ENCODE data around the gene TARS1.

The TARS1 gene

GRCh38 chr5:33430983-33431382, 9.8 kb upstream of the TARS1 start:
- Histone ChIP-seq H2AFZ (ENCODE audit: low read length) (no peak overlapping the region), H3K4me1 (ENCODE audit: insufficient read depth, low read length, poor library complexity, severe bottlenecking) (no peaks in the 10 kb centered on the region), H3K9ac (ENCODE audit: low read depth, low read length, poor library complexity, severe bottlenecking) (no peak overlapping the region), H3K9me3 (ENCODE audit: insufficient read depth, low read depth, low read length) (no peaks in the 10 kb centered on the region), H3K27me3 (ENCODE audit: insufficient read depth, low read length, poor library complexity, severe bottlenecking) (no peaks in the 10 kb centered on the region), H3K79me2 (ENCODE audit: insufficient read depth, low read length) (no peaks in the 10 kb centered on the region), H4K20me1 (ENCODE audit: insufficient read depth, low read length, poor library complexity, severe bottlenecking) (no peaks in the 10 kb centered on the region), H3K4me3 (ENCODE audit: low read length, poor library complexity, severe bottlenecking) (no peak overlapping the region), H3K9me2 (replicated peaks; ENCODE audit: low read depth, low read length) (no peaks in the 10 kb centered on the region), H3F3A (ENCODE audit: low read depth) (no peaks in the 10 kb centered on the region), H3K4me2 (ENCODE audit: low read depth, low read length, poor library complexity, severe bottlenecking) (no peak overlapping the region), H3K36me3 (ENCODE audit: insufficient read depth, low read length) (no peaks in the 10 kb centered on the region)
- no peak for TF ChIP-seq EZH2phosphoT487 (IDR thresholded peaks at IDR 0.05; ENCODE audit: borderline replicate concordance)
- no peak for TF ChIP-seq CTCF (conservative IDR thresholded peaks at IDR 0.05; ENCODE audit: low read length)

GRCh38 chr5:33432656-33433055, 8.1 kb upstream of the TARS1 start:
- TF ChIP-seq CTCF (conservative IDR thresholded peaks at IDR 0.05; ENCODE audit: low read length) (no peak), EZH2phosphoT487 (IDR thresholded peaks at IDR 0.05; ENCODE audit: borderline replicate concordance) (no peak)
- no peaks in the 10 kb centered on the region for H3K27me3 ChIP-seq (ENCODE audit: insufficient read depth, low read length, poor library complexity, severe bottlenecking)
- H3K9me2 ChIP-seq (replicated peaks; ENCODE audit: low read depth, low read length): no peaks in the 10 kb centered on the region
- no peak overlapping the region for H3K4me2 ChIP-seq (ENCODE audit: low read depth, low read length, poor library complexity, severe bottlenecking)
- H3K36me3 ChIP-seq (ENCODE audit: insufficient read depth, low read length): no peaks in the 10 kb centered on the region
- H2AFZ ChIP-seq (ENCODE audit: low read length): no peak overlapping the region
- H3F3A ChIP-seq (ENCODE audit: low read depth): no peaks in the 10 kb centered on the region
- H3K9me3 ChIP-seq (ENCODE audit: insufficient read depth, low read depth, low read length): no peaks in the 10 kb centered on the region
- no peaks in the 10 kb centered on the region for H4K20me1 ChIP-seq (ENCODE audit: insufficient read depth, low read length, poor library complexity, severe bottlenecking)
- H3K4me3 ChIP-seq (ENCODE audit: low read length, poor library complexity, severe bottlenecking): no peak overlapping the region
- no peak overlapping the region for H3K9ac ChIP-seq (ENCODE audit: low read depth, low read length, poor library complexity, severe bottlenecking)
- no peaks in the 10 kb centered on the region for H3K4me1 ChIP-seq (ENCODE audit: insufficient read depth, low read length, poor library complexity, severe bottlenecking)
- no peaks in the 10 kb centered on the region for H3K79me2 ChIP-seq (ENCODE audit: insufficient read depth, low read length)

GRCh38 chr5:33433303-33434240, 7.2 kb upstream of the TARS1 start:
- Histone ChIP-seq H3K79me2 (ENCODE audit: insufficient read depth, low read length) (no peaks in the 10 kb centered on the region), H3K9me3 (ENCODE audit: insufficient read depth, low read depth, low read length) (no peaks in the 10 kb centered on the region), H3K27me3 (ENCODE audit: insufficient read depth, low read length, poor library complexity, severe bottlenecking) (no peaks in the 10 kb centered on the region), H3K4me1 (ENCODE audit: insufficient read depth, low read length, poor library complexity, severe bottlenecking) (peaks cover 3% of the 10 kb centered on the region), H3K4me3 (ENCODE audit: low read length, poor library complexity, severe bottlenecking) (no peak overlapping the region), H3F3A (ENCODE audit: low read depth) (no peaks in the 10 kb centered on the region), H4K20me1 (ENCODE audit: insufficient read depth, low read length, poor library complexity, severe bottlenecking) (no peaks in the 10 kb centered on the region), H2AFZ (ENCODE audit: low read length) (no peak overlapping the region), H3K36me3 (ENCODE audit: insufficient read depth, low read length) (no peaks in the 10 kb centered on the region), H3K9ac (ENCODE audit: low read depth, low read length, poor library complexity, severe bottlenecking) (no peak overlapping the region), H3K9me2 (replicated peaks; ENCODE audit: low read depth, low read length) (no peaks in the 10 kb centered on the region), H3K4me2 (ENCODE audit: low read depth, low read length, poor library complexity, severe bottlenecking) (no peak overlapping the region)
- TF ChIP-seq EZH2phosphoT487 (IDR thresholded peaks at IDR 0.05; ENCODE audit: borderline replicate concordance): no peak
- no peak for TF ChIP-seq CTCF (conservative IDR thresholded peaks at IDR 0.05; ENCODE audit: low read length)

All from Loucy (cell line).